ENCODE results near the gene OR2M2. TPM values are rescaled to one million over a fixed set of nuclear protein-coding genes. Genes with fewer than 3 reads are reported as not detected.

Gene OR2M2
- total and polyA plus RNA-seq, 2 of the 8 experiments (the other 6 are each of a cell fraction or from before 2014, with no cell fraction given) = not detected

DNA sequence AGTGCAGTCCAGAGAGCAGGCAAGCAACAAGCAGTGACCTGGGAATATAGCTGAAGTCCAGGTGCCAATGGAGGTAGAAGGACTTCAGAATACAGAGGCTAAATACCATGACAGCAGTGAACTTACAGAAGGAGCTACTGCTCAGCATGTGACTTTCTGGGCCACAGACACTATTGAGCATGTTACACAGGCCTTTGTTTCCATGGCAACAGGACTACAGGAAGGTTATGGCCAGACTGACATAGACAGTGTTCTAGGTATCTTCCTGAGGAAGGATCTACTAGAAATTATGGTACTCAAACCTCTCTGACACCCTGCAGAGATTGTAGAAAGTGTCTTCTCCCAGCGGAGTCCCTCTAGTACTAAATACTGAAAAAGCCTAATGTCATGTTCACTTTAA is 18.7 kb upstream of the OR2M2 start:
- no peak overlapping the region for H3K4ac ChIP-seq (replicated peaks; ENCODE audit: insufficient read length, low read depth, low read length)
- no peaks in the 10 kb centered on the region for H3K27me3 ChIP-seq (replicated peaks in 1 of 4; ENCODE audit: control insufficient read depth in 3 of 4, extremely low read depth in 1 of 4, insufficient read depth in 3 of 4, low read length in 3 of 4)
- H2BK15ac ChIP-seq (ENCODE audit: low read length) = no peak overlapping the region
- H3K4me1 ChIP-seq (replicated peaks in 1 of 4; ENCODE audit: control insufficient read depth in 3 of 4, insufficient read depth in 4 of 4, low read length in 3 of 4) = no peaks in the 10 kb centered on the region
- ChIA-PET POLR2A (ENCODE audit: partially characterized antibody) (no interaction called here), CTCF (ENCODE audit: partially characterized antibody) (interaction anchor here (1.2 kb wide), 1 partner anchor 52 kb away, joined by 4 read pairs; no protein-coding TSS in a partner anchor)
- no peak overlapping the region for H3K9ac ChIP-seq (replicated peaks in 1 of 4; ENCODE audit: extremely low read depth in 1 of 4, low read depth in 3 of 4, low read length in 3 of 4)
- H3K27ac ChIP-seq (ENCODE audit: low read depth, low read length) = no peak overlapping the region
- TF ChIP-seq ASH2L (IDR thresholded peaks at IDR 0.05; ENCODE audit: low read length) = no peak
- no peak for TF ChIP-seq GABPA (IDR thresholded peaks at IDR 0.05; ENCODE audit: borderline replicate concordance, insufficient read depth, low read length)
- no peak for TF ChIP-seq TBP (IDR thresholded peaks at IDR 0.05; ENCODE audit: low read depth, low read length)
- no peak for TF ChIP-seq POLR2A (IDR thresholded peaks at IDR 0.05; ENCODE audit: control extremely low read depth in 1 of 2, low read depth in 2 of 2, low read length in 2 of 2)
- TF ChIP-seq EGR1 (IDR thresholded peaks at IDR 0.05; ENCODE audit: borderline replicate concordance, low read depth, low read length) = no peak
- no peak for TF ChIP-seq SUZ12 (IDR thresholded peaks at IDR 0.05; ENCODE audit: low read length)
- TF ChIP-seq JUN (IDR thresholded peaks at IDR 0.05; ENCODE audit: low read depth, low read length) = no peak
- no peak for TF ChIP-seq CTBP2 (IDR thresholded peaks at IDR 0.05; ENCODE audit: borderline replicate concordance, insufficient read depth, insufficient read length, low read length)
- TF ChIP-seq CHD1 (IDR thresholded peaks at IDR 0.05; ENCODE audit: low read depth, low read length) = no peak
- TF ChIP-seq TAF7 (optimal IDR thresholded peaks at IDR 0.05; ENCODE audit: borderline replicate concordance, low read depth, low read length) = no peak
- no peak for TF ChIP-seq KDM5A (IDR thresholded peaks at IDR 0.05; ENCODE audit: low read length)
- TF ChIP-seq HDAC2 (IDR thresholded peaks at IDR 0.05; ENCODE audit: borderline replicate concordance in 1 of 2, low read depth in 2 of 2, low read length in 2 of 2) = no peak
- TF ChIP-seq, protein P1, sequence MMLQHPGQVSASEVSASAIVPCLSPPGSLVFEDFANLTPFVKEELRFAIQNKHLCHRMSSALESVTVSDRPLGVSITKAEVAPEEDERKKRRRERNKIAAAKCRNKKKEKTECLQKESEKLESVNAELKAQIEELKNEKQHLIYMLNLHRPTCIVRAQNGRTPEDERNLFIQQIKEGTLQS (IDR thresholded peaks at IDR 0.05; ENCODE audit: insufficient read depth, low read depth, low read length) = no peak
- TF ChIP-seq MAX (IDR thresholded peaks at IDR 0.05) = no peak
- FAIRE-seq = no peak
- H4K8ac ChIP-seq (ENCODE audit: extremely low read depth, insufficient read depth, low read length) = no peak overlapping the region
- no peak for DNase-seq (ENCODE audit: low read depth in 1 of 2, low spot score in 2 of 2)
- no peak overlapping the region for H3K23ac ChIP-seq (ENCODE audit: insufficient read length)
- no peaks in the 10 kb centered on the region for H4K20me1 ChIP-seq (replicated peaks in 1 of 2; ENCODE audit: control insufficient read depth in 1 of 2, insufficient read depth in 2 of 2, low read length in 2 of 2)
- no peak overlapping the region for H2AFZ ChIP-seq (ENCODE audit: low read length)
- no peak overlapping the region for H2BK5ac ChIP-seq (ENCODE audit: low read depth, low read length)
- H3K4me3 ChIP-seq (ENCODE audit: extremely low read depth in 1 of 4, insufficient read depth in 2 of 4, low read depth in 3 of 4, low read length in 4 of 4) = no peak overlapping the region
- H4K91ac ChIP-seq (replicated peaks; ENCODE audit: insufficient read length, low read length) = no peak overlapping the region
- H3K14ac ChIP-seq (ENCODE audit: insufficient read length) = no peak overlapping the region
- H4K5ac ChIP-seq (ENCODE audit: insufficient read length, low read depth, low read length) = no peak overlapping the region
- no peaks in the 10 kb centered on the region for H3K23me2 ChIP-seq (ENCODE audit: low read depth, low read length)
- H2AK5ac ChIP-seq (ENCODE audit: low read depth, low read length) = no peak overlapping the region
- no peaks in the 10 kb centered on the region for H3K36me3 ChIP-seq (ENCODE audit: control insufficient read depth in 2 of 4, insufficient read depth in 4 of 4, low read length in 3 of 4)
- H3K56ac ChIP-seq (replicated peaks; ENCODE audit: insufficient read length, low read depth, low read length) = no peak overlapping the region
- H3K18ac ChIP-seq (ENCODE audit: extremely low read depth, low read length) = no peak overlapping the region
- peaks cover 51 to 52% of the 10 kb centered on the region in 2 experiments for H3K9me3 ChIP-seq (ENCODE audit: insufficient read depth in 2 of 2, low read depth in 1 of 2, low read length in 1 of 2)
- 81% methylated on average over 1 of the region's 1 CpG; no CpG with 5 or more reads in 1 of the 2 experiments for WGBS, 2 experiments (ENCODE audit: extremely low coverage in 1 of 2, insufficient coverage in 1 of 2, insufficient read length in 1 of 2, insufficient replicate concordance in 2 of 2, low coverage in 1 of 2, low lambda C conversion rate in 2 of 2, missing lambda C conversion rate in 1 of 2)
- no peak overlapping the region for H2BK12ac ChIP-seq (ENCODE audit: low read depth, low read length)
- no peaks in the 10 kb centered on the region for H3K79me2 ChIP-seq (ENCODE audit: control insufficient read depth in 1 of 2, insufficient read depth in 2 of 2, low read length in 2 of 2)
- no peak overlapping the region for H2BK120ac ChIP-seq (replicated peaks; ENCODE audit: low read depth, low read length)
- no peak overlapping the region for H3K4me2 ChIP-seq (ENCODE audit: insufficient read depth in 1 of 2, low read depth in 2 of 2, low read length in 2 of 2)
- H3K79me1 ChIP-seq (ENCODE audit: low read depth, low read length) = no peaks in the 10 kb centered on the region
- no peak overlapping the region for H2BK20ac ChIP-seq (ENCODE audit: low read length)
